Endodermal cell (in vitro differentiated cells): ENCODE measurements around the gene CST9L. TPM values are rescaled to one million over a fixed set of nuclear protein-coding genes. Genes with fewer than 3 reads are reported as not detected.
A peak's percentile ranks its signal among the peaks of the same experiment; 100 is the strongest.

ENCODE experiments used
- DNase-seq: peaks from one replicate; pipeline ENCODE4 v3.0.0-alpha.2; 2017
- H3K27ac ChIP-seq: 2 replicates; pipeline ENCODE4 v1.5.1; 2013; ENCODE audit warnings: mild to moderate bottlenecking, low read depth, low read length, moderate library complexity
- H3K27me3 ChIP-seq: 2 replicates; pipeline ENCODE4 v1.6.1; 2013; ENCODE audit warnings: mild to moderate bottlenecking, low read length, moderate library complexity; ENCODE audit not compliant: insufficient read depth, control insufficient read depth, poor library complexity, severe bottlenecking
- H3K36me3 ChIP-seq: 2 replicates; pipeline ENCODE4 v1.7.0; 2013; ENCODE audit warnings: mild to moderate bottlenecking, low read length, moderate library complexity; ENCODE audit not compliant: control insufficient read depth, insufficient read depth
- H3K4me1 ChIP-seq: one replicate; pipeline ENCODE4 v1.7.0; 2013; ENCODE audit warnings: low read length; ENCODE audit not compliant: control insufficient read depth, insufficient read depth
- H3K4me3 ChIP-seq: 2 replicates; pipeline ENCODE4 v1.5.1; 2013; ENCODE audit warnings: mild to moderate bottlenecking, low read length, moderate library complexity
- H3K9ac ChIP-seq: 2 replicates; pipeline ENCODE4 v1.6.1; 2013; ENCODE audit warnings: mild to moderate bottlenecking, low read length, moderate library complexity; ENCODE audit not compliant: poor library complexity, severe bottlenecking; ENCODE audit errors: extremely low read depth
- H3K9me3 ChIP-seq: 2 replicates; pipeline ENCODE4 v1.6.1; 2013; ENCODE audit warnings: mild to moderate bottlenecking, low read length, moderate library complexity; ENCODE audit not compliant: control insufficient read depth
- H3K27ac Mint-ChIP-seq: 2 replicates; pipeline ENCODE4 v1.8.0; 2020; ENCODE audit warnings: mixed read lengths
- H3K27me3 Mint-ChIP-seq: 2 replicates; pipeline ENCODE4 v1.8.0; 2021; ENCODE audit warnings: mild to moderate bottlenecking, mixed read lengths; ENCODE audit not compliant: insufficient read depth
- H3K36me3 Mint-ChIP-seq: 2 replicates; pipeline ENCODE4 v1.8.0; 2020; ENCODE audit warnings: low read depth, mixed read lengths
- H3K4me1 Mint-ChIP-seq: 2 replicates; pipeline ENCODE4 v1.8.0; 2020; ENCODE audit warnings: mixed read lengths
- H3K4me3 Mint-ChIP-seq: 2 replicates; pipeline ENCODE4 v1.8.0; 2020; ENCODE audit warnings: mild to moderate bottlenecking, moderate library complexity, mixed read lengths
- H3K9me3 Mint-ChIP-seq: 2 replicates; pipeline ENCODE4 v1.8.0; 2020; ENCODE audit warnings: mild to moderate bottlenecking, mixed read lengths
- WGBS, 2 experiments: methylation state at CpG; one replicate each; pipeline versions ENCODE4 v1.1.5 to v1.1.7; 2013; ENCODE audit warnings: missing lambda C conversion rate in 2 of 2, mixed read lengths in 1 of 2; ENCODE audit not compliant: insufficient coverage in 1 of 2, insufficient read length in 1 of 2; 5-methylcytosine and 5-hydroxymethylcytosine counted together
- total RNA-seq, 2 donors: library from RNA; stranded (reverse); fragmentation: NEBNext Ultra II Directional in 1 of 2; extraction: Animal tissue kit (Norgen Biotek cat#: 25700) in 1 of 2; gene quantifications; 2 replicates in 1 of 2; 3 replicates in 1 of 2; pipeline ENCODE4 v1.2.1, GENCODE V29; 2021
- TF ChIP-seq, protein P1 (sequence below): fragments of 200-600 bp; sonication (generic); conservative IDR thresholded peaks from 2 replicates; pipeline ENCODE4 v1.5.0; 2021; ENCODE audit warnings: antibody characterized with exemption, mild to moderate bottlenecking

Gene CST9L
- total RNA-seq, 2 donors from 2014 or later: not detected

DNA sequence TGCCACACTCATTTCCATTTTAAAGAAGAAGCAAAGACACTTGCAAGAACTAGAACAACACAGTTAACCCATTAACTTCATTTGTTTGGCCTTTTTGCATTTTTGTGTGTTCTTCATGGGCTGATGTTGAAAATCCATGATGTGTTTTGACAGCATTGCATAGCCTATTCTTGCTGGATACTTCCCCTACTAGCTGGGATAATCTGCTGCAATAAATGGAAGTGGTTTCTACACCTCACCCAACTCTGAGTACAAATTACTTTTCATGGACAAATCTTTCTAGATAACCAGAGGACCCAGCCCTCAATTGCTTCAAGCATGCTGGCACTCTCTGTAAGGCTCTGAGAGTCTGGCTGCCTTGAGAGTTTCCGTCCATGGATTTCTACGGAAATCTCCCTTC lies 26.5 kb downstream of the CST9L start:
- Mint-ChIP-seq H3K4me1 (peaks cover 5% of the 10 kb centered on the region), H3K27ac (no peak overlapping the region), H3K36me3 (no peaks in the 10 kb centered on the region), H3K27me3 (no peaks in the 10 kb centered on the region), H3K4me3 (no peak overlapping the region), H3K9me3 (no peaks in the 10 kb centered on the region)
- no peaks in the 10 kb centered on the region for H3K36me3 ChIP-seq
- DNase-seq: no peak
- H3K4me1 ChIP-seq: no peaks in the 10 kb centered on the region
- H3K4me3 ChIP-seq: no peak overlapping the region
- no peak overlapping the region for H3K27ac ChIP-seq
- H3K9me3 ChIP-seq: no peaks in the 10 kb centered on the region
- 89 to 90% methylated on average over 2 of the region's 2 CpGs for WGBS, 2 experiments
- H3K9ac ChIP-seq: no peak overlapping the region
- TF ChIP-seq, protein P1, sequence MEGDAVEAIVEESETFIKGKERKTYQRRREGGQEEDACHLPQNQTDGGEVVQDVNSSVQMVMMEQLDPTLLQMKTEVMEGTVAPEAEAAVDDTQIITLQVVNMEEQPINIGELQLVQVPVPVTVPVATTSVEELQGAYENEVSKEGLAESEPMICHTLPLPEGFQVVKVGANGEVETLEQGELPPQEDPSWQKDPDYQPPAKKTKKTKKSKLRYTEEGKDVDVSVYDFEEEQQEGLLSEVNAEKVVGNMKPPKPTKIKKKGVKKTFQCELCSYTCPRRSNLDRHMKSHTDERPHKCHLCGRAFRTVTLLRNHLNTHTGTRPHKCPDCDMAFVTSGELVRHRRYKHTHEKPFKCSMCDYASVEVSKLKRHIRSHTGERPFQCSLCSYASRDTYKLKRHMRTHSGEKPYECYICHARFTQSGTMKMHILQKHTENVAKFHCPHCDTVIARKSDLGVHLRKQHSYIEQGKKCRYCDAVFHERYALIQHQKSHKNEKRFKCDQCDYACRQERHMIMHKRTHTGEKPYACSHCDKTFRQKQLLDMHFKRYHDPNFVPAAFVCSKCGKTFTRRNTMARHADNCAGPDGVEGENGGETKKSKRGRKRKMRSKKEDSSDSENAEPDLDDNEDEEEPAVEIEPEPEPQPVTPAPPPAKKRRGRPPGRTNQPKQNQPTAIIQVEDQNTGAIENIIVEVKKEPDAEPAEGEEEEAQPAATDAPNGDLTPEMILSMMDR: no peak
- no peaks in the 10 kb centered on the region for H3K27me3 ChIP-seq

DNA sequence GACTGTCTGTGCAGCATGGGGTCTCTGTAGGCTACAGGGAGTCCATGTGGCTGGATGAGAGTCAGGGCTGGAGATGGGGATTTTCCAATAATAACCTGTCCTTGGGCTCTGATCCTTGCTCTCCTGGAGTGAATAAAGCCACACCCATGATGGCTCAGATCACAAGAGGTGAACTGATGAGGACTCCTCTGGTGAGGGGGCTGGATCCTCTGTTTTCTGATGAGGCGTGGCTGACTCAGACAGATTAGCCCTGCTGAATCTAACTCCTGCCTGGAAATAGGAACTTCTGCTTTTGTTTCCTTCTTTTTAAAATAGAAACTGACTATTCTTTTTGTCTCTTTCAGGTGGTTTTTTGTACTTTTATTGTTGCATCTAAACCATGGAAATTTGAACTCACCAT lies 27.0 kb downstream of the CST9L start:
- Mint-ChIP-seq H3K4me1 (peaks cover 5% of the 10 kb centered on the region), H3K36me3 (no peaks in the 10 kb centered on the region), H3K27ac (no peak overlapping the region), H3K9me3 (no peaks in the 10 kb centered on the region), H3K27me3 (no peaks in the 10 kb centered on the region), H3K4me3 (no peak overlapping the region)
- no peak overlapping the region for H3K27ac ChIP-seq
- peak; percentile 55 for DNase-seq
- no peak overlapping the region for H3K9ac ChIP-seq
- no peak overlapping the region for H3K4me3 ChIP-seq
- WGBS, 2 experiments: 86 to 88% methylated on average over 1 of the region's 1 CpG
- H3K27me3 ChIP-seq: no peaks in the 10 kb centered on the region
- H3K4me1 ChIP-seq: no peaks in the 10 kb centered on the region
- no peaks in the 10 kb centered on the region for H3K9me3 ChIP-seq
- TF ChIP-seq, protein P1: no peak
- no peaks in the 10 kb centered on the region for H3K36me3 ChIP-seq

DNA sequence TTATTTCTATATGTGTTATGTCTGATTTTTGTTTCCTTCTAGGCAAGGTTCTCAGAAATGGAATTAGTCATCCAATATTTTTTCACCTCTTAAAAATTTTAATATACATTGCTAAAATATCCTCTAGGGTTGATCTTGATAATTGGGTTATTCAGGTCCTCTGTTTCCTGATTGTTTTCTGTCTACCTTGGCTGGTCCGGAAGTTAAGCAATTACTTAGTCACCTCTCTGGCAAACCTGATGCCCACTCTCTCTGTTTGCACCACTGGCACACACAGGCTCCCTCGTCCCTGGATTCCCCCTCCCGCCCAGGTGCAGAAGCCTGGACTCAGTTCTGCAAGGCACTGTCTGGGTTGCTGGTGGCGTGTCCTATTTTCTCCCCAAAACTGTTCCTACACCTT lies 27.7 kb downstream of the CST9L start:
- H3K9me3 Mint-ChIP-seq: no peaks in the 10 kb centered on the region

More for the DNA sequence above, 27.7 kb downstream of the CST9L start:
- Histone ChIP-seq H3K4me3 (no peak overlapping the region), H3K4me1 (no peaks in the 10 kb centered on the region), H3K9ac (no peak overlapping the region), H3K9me3 (no peaks in the 10 kb centered on the region), H3K36me3 (no peaks in the 10 kb centered on the region), H3K27ac (no peak overlapping the region), H3K27me3 (no peaks in the 10 kb centered on the region)
- no peak for DNase-seq
- Mint-ChIP-seq H3K4me1 (peaks cover 5% of the 10 kb centered on the region), H3K27me3 (no peaks in the 10 kb centered on the region), H3K27ac (no peak overlapping the region), H3K4me3 (no peak overlapping the region), H3K36me3 (no peaks in the 10 kb centered on the region)
- 85 to 89% methylated on average over 3 to 4 of the region's 4 CpGs for WGBS, 2 experiments
- TF ChIP-seq, protein P1: no peak
